GM23338 (cell line): ENCODE data around the gene RXFP4. TPM values are rescaled to one million over a fixed set of nuclear protein-coding genes. Genes with fewer than 3 reads are reported as not detected.

Experiments
- ATAC-seq: fragments of 200-7000 bp; cut with Tn5 transposase; 3 replicates; pipeline ENCODE4 v1.9.1; 2020
- DNase-seq: peaks from one replicate; pipeline ENCODE4 v3.0.0-alpha.2; 2015; ENCODE audit warnings: low spot score
- H2AFZ ChIP-seq: fragments of 200-600 bp; sonication (generic); 2 replicates; pipeline ENCODE4 v1.8.0; 2016; ENCODE audit warnings: antibody characterized with exemption, mild to moderate bottlenecking, moderate library complexity
- H3F3A ChIP-seq: fragments of 200-600 bp; sonication (generic); replicated peaks from 2 replicates; pipeline ENCODE4 v1.8.0; 2017; ENCODE audit warnings: antibody characterized with exemption, mixed run types, low read depth
- H3K27ac ChIP-seq: fragments of 200-600 bp; sonication (generic); 2 replicates; pipeline ENCODE4 v1.6.1; 2016; ENCODE audit warnings: low read depth
- H3K27me3 ChIP-seq: fragments of 200-600 bp; sonication (generic); 2 replicates; pipeline ENCODE4 v1.8.0; 2016; ENCODE audit warnings: mild to moderate bottlenecking, mixed run types, moderate library complexity; ENCODE audit not compliant: insufficient read depth
- H3K36me3 ChIP-seq: fragments of 200-600 bp; sonication (generic); 2 replicates; pipeline ENCODE4 v1.8.0; 2016; ENCODE audit warnings: mild to moderate bottlenecking; ENCODE audit not compliant: insufficient read depth
- H3K4me1 ChIP-seq: fragments of 200-600 bp; sonication (generic); 2 replicates; pipeline ENCODE4 v1.8.0; 2016; ENCODE audit warnings: mild to moderate bottlenecking, moderate library complexity; ENCODE audit not compliant: insufficient read depth
- H3K4me2 ChIP-seq: fragments of 200-600 bp; sonication (generic); 2 replicates; pipeline ENCODE4 v1.7.1; 2017; ENCODE audit warnings: mixed run types
- H3K4me3 ChIP-seq: fragments of 200-600 bp; sonication (generic); 2 replicates; pipeline ENCODE4 v1.6.1; 2016; ENCODE audit warnings: mixed run types
- H3K79me2 ChIP-seq: fragments of 200-600 bp; sonication (generic); replicated peaks from 2 replicates; pipeline ENCODE4 v1.8.0; 2017; ENCODE audit warnings: mild to moderate bottlenecking; ENCODE audit not compliant: insufficient read depth
- H3K9me2 ChIP-seq: fragments of 200-600 bp; sonication (generic); 2 replicates; pipeline ENCODE4 v1.8.0; 2017; ENCODE audit not compliant: insufficient read depth
- H4K20me1 ChIP-seq: fragments of 200-600 bp; sonication (generic); replicated peaks from 2 replicates; pipeline ENCODE4 v1.8.0; 2017; ENCODE audit warnings: mild to moderate bottlenecking; ENCODE audit not compliant: insufficient read depth
- H3K27ac Mint-ChIP-seq: 2 replicates; pipeline ENCODE4 v1.8.0; 2020; ENCODE audit warnings: inconsistent platforms, mild to moderate bottlenecking, moderate library complexity, mixed read lengths
- H3K27me3 Mint-ChIP-seq: 3 replicates; pipeline ENCODE4 v1.8.0; 2022; ENCODE audit warnings: low read depth, mild to moderate bottlenecking, moderate library complexity, mixed read lengths, inconsistent platforms; ENCODE audit not compliant: insufficient read depth, poor library complexity
- H3K36me3 Mint-ChIP-seq: 3 replicates; pipeline ENCODE4 v1.8.0; 2021; ENCODE audit warnings: low read depth, mild to moderate bottlenecking, inconsistent platforms, moderate library complexity, mixed read lengths
- H3K4me1 Mint-ChIP-seq: 3 replicates; pipeline ENCODE4 v1.8.0; 2020; ENCODE audit warnings: mild to moderate bottlenecking, inconsistent platforms, mixed read lengths
- H3K4me3 Mint-ChIP-seq: 3 replicates; pipeline ENCODE4 v1.8.0; 2021; ENCODE audit warnings: moderate library complexity, mild to moderate bottlenecking, inconsistent platforms, mixed read lengths
- H3K9me3 Mint-ChIP-seq: 3 replicates; pipeline ENCODE4 v1.8.0; 2020; ENCODE audit warnings: moderate library complexity, mild to moderate bottlenecking, inconsistent platforms, mixed read lengths
- CREB1 ChIP-seq: fragments of 250-450 bp; sonication (Bioruptor Pico); IDR thresholded peaks from 2 replicates; pipeline ENCODE4 v1.5.0; 2020; ENCODE audit warnings: low read depth, mild to moderate bottlenecking, moderate library complexity
- CTCF ChIP-seq, 2 experiments: fragments of 200-600 bp in 1 of 2; sonication (generic) in 1 of 2; conservative IDR thresholded peaks; 2 replicates each; pipeline versions ENCODE4 v1.5.1 to v1.6.1; 2016 to 2017; ENCODE audit warnings: antibody characterized with exemption in 2 of 2, low read depth in 2 of 2, mild to moderate bottlenecking in 2 of 2, moderate library complexity in 1 of 2
- EZH2 ChIP-seq: fragments of 200-600 bp; sonication (generic); IDR thresholded peaks from one replicate; pipeline ENCODE4 v1.8.0; 2017; ENCODE audit warnings: antibody characterized with exemption, mild to moderate bottlenecking, low read depth; ENCODE audit not compliant: unreplicated experiment
- EZH2phosphoT487 ChIP-seq: fragments of 200-600 bp; sonication (generic); IDR thresholded peaks from one replicate; pipeline ENCODE4 v1.8.1; 2018; ENCODE audit warnings: antibody characterized with exemption; ENCODE audit not compliant: unreplicated experiment
- JUNB ChIP-seq: IDR thresholded peaks from one replicate; pipeline ENCODE4 v1.6.1; 2016; ENCODE audit warnings: antibody characterized with exemption; ENCODE audit not compliant: unreplicated experiment
- POLR2AphosphoS5 ChIP-seq: IDR thresholded peaks from 2 replicates; pipeline ENCODE4 v1.6.1; 2016; ENCODE audit warnings: antibody characterized with exemption, low read depth
- REST ChIP-seq: IDR thresholded peaks from one replicate; pipeline ENCODE4 v1.6.1; 2018; ENCODE audit warnings: antibody characterized with exemption; ENCODE audit not compliant: unreplicated experiment
- ZNF114 ChIP-seq: fragments of 250-450 bp; sonication (Bioruptor Pico); IDR thresholded peaks from 2 replicates; pipeline ENCODE4 v1.5.0; 2020; ENCODE audit warnings: mild to moderate bottlenecking, moderate library complexity
- ZNF331 ChIP-seq: fragments of 250-450 bp; sonication (Bioruptor Pico); IDR thresholded peaks from 2 replicates; pipeline ENCODE4 v1.5.0; 2020; ENCODE audit warnings: low read depth, mild to moderate bottlenecking, moderate library complexity
- polyA plus RNA-seq: library from polyadenylated mRNA; unstranded; fragments of >200 nt; fragmentation: Nextera tagmentation; extraction: Ambion mirVana; gene quantifications from 2 replicates; pipeline ENCODE4 v1.2.1, GENCODE V29; 2016
- total RNA-seq: library from RNA; depleted of rRNA; stranded (reverse); fragments of >200 nt; shearing (Covaris generic); gene quantifications from 2 replicates; pipeline ENCODE4 v1.2.3, GENCODE V29; 2014
- TF ChIP-seq, protein P1 (sequence below): fragments of 250-450 bp; sonication (Bioruptor Pico); IDR thresholded peaks from 2 replicates; pipeline ENCODE4 v1.5.0; 2020; ENCODE audit warnings: mild to moderate bottlenecking, moderate library complexity
- TF ChIP-seq, protein P2 (sequence below): IDR thresholded peaks from 2 replicates; pipeline ENCODE4 v1.6.1; 2016; ENCODE audit warnings: antibody characterized with exemption

RXFP4 gene
- total and polyA plus RNA-seq, 2 experiments from 2014 or later, result not detected

GRCh38 chr1:155975375-155976061 lies 34.1 kb downstream of the RXFP4 start:
- peaks cover 70% of the 10 kb centered on the region for H3K4me1 ChIP-seq
- DNase-seq (no peak), ATAC-seq (no peak)
- no peaks in the 10 kb centered on the region for H3K9me2 ChIP-seq
- peaks cover 7% of the 10 kb centered on the region for H3K36me3 Mint-ChIP-seq
- H3K27ac ChIP-seq, result peak overlapping the region; percentile 79
- peaks cover 26% of the 10 kb centered on the region for H3K27me3 Mint-ChIP-seq
- no peaks in the 10 kb centered on the region for H3K27me3 ChIP-seq
- H3K36me3 ChIP-seq, result no peaks in the 10 kb centered on the region
- H3K4me3 ChIP-seq, result peak overlapping the region; percentile 96
- no peak for TF ChIP-seq CREB1 (CRISPR knock-in tag)
- no peak for TF ChIP-seq POLR2AphosphoS5
- no peak for TF ChIP-seq EZH2
- TF ChIP-seq, protein P1, sequence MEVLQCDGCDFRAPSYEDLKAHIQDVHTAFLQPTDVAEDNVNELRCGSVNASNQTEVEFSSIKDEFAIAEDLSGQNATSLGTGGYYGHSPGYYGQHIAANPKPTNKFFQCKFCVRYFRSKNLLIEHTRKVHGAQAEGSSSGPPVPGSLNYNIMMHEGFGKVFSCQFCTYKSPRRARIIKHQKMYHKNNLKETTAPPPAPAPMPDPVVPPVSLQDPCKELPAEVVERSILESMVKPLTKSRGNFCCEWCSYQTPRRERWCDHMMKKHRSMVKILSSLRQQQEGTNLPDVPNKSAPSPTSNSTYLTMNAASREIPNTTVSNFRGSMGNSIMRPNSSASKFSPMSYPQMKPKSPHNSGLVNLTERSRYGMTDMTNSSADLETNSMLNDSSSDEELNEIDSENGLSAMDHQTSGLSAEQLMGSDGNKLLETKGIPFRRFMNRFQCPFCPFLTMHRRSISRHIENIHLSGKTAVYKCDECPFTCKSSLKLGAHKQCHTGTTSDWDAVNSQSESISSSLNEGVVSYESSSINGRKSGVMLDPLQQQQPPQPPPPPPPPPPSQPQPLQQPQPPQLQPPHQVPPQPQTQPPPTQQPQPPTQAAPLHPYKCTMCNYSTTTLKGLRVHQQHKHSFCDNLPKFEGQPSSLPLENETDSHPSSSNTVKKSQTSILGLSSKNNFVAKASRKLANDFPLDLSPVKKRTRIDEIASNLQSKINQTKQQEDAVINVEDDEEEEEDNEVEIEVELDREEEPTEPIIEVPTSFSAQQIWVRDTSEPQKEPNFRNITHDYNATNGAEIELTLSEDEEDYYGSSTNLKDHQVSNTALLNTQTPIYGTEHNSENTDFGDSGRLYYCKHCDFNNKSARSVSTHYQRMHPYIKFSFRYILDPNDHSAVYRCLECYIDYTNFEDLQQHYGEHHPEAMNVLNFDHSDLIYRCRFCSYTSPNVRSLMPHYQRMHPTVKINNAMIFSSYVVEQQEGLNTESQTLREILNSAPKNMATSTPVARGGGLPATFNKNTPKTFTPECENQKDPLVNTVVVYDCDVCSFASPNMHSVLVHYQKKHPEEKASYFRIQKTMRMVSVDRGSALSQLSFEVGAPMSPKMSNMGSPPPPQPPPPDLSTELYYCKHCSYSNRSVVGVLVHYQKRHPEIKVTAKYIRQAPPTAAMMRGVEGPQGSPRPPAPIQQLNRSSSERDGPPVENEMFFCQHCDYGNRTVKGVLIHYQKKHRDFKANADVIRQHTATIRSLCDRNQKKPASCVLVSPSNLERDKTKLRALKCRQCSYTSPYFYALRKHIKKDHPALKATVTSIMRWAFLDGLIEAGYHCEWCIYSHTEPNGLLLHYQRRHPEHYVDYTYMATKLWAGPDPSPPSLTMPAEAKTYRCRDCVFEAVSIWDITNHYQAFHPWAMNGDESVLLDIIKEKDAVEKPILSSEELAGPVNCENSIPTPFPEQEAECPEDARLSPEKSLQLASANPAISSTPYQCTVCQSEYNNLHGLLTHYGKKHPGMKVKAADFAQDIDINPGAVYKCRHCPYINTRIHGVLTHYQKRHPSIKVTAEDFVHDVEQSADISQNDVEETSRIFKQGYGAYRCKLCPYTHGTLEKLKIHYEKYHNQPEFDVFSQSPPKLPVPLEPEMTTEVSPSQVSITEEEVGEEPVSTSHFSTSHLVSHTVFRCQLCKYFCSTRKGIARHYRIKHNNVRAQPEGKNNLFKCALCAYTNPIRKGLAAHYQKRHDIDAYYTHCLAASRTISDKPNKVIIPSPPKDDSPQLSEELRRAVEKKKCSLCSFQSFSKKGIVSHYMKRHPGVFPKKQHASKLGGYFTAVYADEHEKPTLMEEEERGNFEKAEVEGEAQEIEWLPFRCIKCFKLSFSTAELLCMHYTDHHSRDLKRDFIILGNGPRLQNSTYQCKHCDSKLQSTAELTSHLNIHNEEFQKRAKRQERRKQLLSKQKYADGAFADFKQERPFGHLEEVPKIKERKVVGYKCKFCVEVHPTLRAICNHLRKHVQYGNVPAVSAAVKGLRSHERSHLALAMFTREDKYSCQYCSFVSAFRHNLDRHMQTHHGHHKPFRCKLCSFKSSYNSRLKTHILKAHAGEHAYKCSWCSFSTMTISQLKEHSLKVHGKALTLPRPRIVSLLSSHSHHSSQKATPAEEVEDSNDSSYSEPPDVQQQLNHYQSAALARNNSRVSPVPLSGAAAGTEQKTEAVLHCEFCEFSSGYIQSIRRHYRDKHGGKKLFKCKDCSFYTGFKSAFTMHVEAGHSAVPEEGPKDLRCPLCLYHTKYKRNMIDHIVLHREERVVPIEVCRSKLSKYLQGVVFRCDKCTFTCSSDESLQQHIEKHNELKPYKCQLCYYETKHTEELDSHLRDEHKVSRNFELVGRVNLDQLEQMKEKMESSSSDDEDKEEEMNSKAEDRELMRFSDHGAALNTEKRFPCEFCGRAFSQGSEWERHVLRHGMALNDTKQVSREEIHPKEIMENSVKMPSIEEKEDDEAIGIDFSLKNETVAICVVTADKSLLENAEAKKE (CRISPR knock-in tag), result no peak
- TF ChIP-seq, protein P2, sequence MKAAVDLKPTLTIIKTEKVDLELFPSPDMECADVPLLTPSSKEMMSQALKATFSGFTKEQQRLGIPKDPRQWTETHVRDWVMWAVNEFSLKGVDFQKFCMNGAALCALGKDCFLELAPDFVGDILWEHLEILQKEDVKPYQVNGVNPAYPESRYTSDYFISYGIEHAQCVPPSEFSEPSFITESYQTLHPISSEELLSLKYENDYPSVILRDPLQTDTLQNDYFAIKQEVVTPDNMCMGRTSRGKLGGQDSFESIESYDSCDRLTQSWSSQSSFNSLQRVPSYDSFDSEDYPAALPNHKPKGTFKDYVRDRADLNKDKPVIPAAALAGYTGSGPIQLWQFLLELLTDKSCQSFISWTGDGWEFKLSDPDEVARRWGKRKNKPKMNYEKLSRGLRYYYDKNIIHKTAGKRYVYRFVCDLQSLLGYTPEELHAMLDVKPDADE, result no peak
- no peak for TF ChIP-seq JUNB
- TF ChIP-seq ZNF114, result no peak
- no peak for TF ChIP-seq REST
- TF ChIP-seq CTCF (conservative IDR thresholded peaks at IDR 0.05; ENCODE audit: low read depth in 2 of 2), result no peak
- TF ChIP-seq ZNF331 (CRISPR knock-in tag), result no peak
- TF ChIP-seq EZH2phosphoT487, result no peak
- peak overlapping the region; percentile 8 for H3K27ac Mint-ChIP-seq
- H3K4me3 Mint-ChIP-seq, result peak overlapping the region; percentile 84
- H2AFZ ChIP-seq, result no peak overlapping the region
- peaks cover 53% of the 10 kb centered on the region for H4K20me1 ChIP-seq
- peak overlapping the region; percentile 82 for H3K4me2 ChIP-seq
- no peaks in the 10 kb centered on the region for H3K9me3 Mint-ChIP-seq
- peaks cover 22% of the 10 kb centered on the region for H3F3A ChIP-seq
- peaks cover 73% of the 10 kb centered on the region for H3K79me2 ChIP-seq
- H3K4me1 Mint-ChIP-seq, result peaks cover 71% of the 10 kb centered on the region
